Thyroid gland (tissue), 4 donors: ENCODE results near the gene ASAP2.

Experiments
- POLR2A ChIP-seq, 2 donors: fragments of 450-650 bp; IDR thresholded peaks; one replicate each; pipeline ENCODE4 v1.6.1; 2017; ENCODE audit warnings: antibody characterized with exemption in 2 of 2, mild to moderate bottlenecking in 2 of 2, moderate library complexity in 1 of 2
- TF ChIP-seq, protein P1 (sequence below), 6 experiments: fragments of 200-600 bp in 3 of 6; fragments of 450-650 bp in 3 of 6; sonication (generic) in 3 of 6; IDR thresholded peaks; one replicate each; pipeline ENCODE4 v1.5.1; 2016 to 2019; ENCODE audit warnings: antibody characterized with exemption in 6 of 6, mild to moderate bottlenecking in 2 of 6, inconsistent platforms in 1 of 6, moderate library complexity in 1 of 6

DNA sequence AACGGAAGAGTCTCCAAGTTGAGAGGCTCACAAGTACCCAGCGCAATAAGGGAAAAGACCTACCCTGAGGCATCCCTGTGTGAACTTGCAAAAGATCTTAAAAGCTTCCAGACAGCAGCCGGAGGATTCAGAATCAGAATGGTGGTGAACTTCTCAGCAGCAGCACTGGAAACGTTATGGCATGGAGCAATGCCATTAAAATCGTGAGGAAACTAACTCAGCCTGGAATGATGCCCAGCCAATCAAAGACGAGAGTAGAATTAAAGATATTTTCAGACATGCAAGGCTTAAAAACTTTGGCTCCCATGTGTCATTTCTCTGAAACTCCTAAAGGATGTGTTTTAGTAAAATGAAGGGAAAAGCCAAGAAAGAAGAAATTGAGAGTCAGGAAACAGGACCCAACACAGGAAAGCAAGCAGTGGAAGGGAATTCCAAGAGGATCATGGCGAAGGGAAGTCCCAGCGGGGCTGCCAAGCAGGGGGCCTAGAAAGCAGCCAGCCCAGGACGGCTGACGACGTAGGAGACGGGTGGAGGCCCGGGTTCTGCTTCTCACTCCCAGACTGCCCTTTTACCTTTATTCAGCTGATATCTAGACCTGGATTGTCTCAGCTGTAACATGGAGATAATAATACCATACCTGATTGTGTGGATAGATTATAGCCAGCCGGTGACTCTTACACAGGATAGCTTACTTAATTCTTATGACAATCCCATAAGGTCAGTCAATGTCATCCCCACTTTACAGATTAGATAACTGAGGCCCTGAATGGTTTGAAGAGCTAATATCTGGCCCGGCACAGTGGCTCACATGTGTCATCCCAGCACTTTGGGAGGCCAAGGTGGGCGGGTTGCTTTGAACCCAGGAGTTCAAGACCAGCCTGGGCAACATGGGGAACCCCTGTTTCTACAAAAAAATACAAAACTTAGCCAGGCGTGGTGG is 92.8 kb downstream of the ASAP2 start:
- TF ChIP-seq, protein P1, sequence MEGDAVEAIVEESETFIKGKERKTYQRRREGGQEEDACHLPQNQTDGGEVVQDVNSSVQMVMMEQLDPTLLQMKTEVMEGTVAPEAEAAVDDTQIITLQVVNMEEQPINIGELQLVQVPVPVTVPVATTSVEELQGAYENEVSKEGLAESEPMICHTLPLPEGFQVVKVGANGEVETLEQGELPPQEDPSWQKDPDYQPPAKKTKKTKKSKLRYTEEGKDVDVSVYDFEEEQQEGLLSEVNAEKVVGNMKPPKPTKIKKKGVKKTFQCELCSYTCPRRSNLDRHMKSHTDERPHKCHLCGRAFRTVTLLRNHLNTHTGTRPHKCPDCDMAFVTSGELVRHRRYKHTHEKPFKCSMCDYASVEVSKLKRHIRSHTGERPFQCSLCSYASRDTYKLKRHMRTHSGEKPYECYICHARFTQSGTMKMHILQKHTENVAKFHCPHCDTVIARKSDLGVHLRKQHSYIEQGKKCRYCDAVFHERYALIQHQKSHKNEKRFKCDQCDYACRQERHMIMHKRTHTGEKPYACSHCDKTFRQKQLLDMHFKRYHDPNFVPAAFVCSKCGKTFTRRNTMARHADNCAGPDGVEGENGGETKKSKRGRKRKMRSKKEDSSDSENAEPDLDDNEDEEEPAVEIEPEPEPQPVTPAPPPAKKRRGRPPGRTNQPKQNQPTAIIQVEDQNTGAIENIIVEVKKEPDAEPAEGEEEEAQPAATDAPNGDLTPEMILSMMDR (IDR thresholded peaks at IDR 0.05) = no peak
- no peak for TF ChIP-seq POLR2A (IDR thresholded peaks at IDR 0.05)
